GM19372 (cell line): ENCODE data around the gene CDH4.

Source experiments
- ATAC-seq: cut with Tn5 transposase; IDR thresholded peaks from one replicate; pipeline ENCODE4 v1.9.1; 2021; ENCODE audit warnings: mild to moderate bottlenecking, low read depth, moderate library complexity; ENCODE audit not compliant: unreplicated experiment

The CDH4 gene

GRCh38 chr20:61690993-61691838, 439.2 kb downstream of the CDH4 start:
- ATAC-seq = no peak

GRCh38 chr20:61691978-61692377, 439.9 kb downstream of the CDH4 start:
- no peak for ATAC-seq

DNA sequence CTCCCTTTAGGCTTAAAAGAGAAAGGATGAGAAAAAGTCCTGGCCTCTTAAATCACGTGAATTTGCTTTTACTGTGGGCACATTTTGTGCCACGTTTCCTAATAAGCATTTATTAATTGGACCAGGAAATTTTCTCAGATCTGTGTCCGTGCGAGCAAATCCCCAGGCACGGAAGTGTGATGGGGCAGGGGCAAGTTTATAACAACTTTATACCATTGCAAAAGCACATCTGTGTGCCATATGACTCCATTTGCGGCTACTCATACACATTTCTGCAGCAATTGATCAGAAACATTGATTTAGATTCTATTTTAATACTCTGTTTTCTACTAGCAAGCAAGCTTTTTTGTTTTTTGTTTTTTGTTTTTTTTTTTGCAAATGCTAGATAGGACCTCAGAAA, 440.4 kb downstream of the CDH4 start:
- ATAC-seq = no peak

GRCh38 chr20:61693055-61693600, 441.1 kb downstream of the CDH4 start:
- no peak for ATAC-seq

DNA sequence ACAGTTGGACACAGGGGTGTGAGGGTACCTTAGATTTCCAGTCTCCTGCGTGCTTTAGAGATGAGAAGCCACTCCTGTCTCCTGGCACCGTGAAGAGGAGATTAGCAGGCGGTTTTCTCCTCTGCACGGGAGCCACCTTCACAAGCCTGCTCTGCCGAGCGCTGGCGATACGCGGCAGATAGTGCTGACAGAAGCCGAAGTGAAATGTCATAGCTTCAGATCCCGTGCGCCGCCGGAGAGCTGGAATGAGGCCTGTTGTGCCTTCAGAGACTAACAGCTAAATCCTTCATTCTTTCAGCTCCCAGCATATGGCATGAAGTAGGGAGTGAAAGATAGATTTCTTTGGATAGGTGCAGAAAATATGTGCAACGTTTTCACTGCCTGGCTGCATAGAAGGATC, 442.6 kb downstream of the CDH4 start:
- ATAC-seq = no peak

DNA sequence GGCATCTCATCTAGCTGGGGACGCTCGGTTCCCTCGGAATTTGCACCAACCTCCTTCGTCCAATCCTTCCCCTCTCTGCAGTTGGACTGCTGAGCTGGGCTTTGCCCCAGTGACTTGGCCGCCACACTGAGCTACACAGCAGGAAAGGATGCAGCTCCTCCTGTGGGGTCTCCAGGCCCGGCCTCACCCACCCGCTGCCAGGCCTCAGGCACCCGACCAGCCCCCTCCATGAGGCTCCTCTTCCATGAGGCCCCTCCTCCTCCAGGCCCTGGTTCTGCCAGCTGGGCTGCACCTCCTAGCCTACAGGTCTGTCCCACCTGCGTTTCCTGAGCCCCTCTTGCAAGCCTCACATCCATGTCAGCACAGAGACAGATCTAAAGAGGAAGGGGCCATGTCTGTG, 443.7 kb downstream of the CDH4 start:
- no peak for ATAC-seq

DNA sequence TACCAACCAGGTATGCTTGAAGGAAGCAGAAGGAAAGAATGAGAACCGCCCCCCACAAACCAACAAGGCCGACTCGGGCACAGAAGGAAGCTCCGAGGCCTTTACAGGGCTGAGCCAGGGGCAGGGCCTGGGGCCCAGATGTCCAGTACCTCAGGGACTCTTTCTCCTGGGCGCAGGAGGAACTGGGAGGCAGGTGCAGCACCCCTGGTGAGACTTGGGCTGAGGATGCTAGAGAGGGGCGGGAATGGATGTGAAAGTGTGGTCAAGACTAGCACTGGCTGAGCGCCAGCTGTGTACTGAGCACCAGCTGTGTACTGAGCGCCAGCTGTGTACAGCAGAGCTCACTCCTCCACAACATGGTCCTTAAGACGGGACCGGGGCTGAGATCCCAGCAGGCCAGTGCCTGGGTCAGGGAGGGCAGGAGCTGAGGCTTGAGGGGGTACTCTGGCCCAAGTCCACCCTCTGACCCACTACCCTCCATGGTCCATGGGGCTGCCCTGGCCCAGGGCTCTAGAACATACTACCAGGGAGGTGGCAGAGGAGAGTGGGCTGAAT, 444.2 kb downstream of the CDH4 start:
- ATAC-seq = no peak

GRCh38 chr20:61697666-61698597, 445.9 kb downstream of the CDH4 start:
- ATAC-seq = no peak

DNA sequence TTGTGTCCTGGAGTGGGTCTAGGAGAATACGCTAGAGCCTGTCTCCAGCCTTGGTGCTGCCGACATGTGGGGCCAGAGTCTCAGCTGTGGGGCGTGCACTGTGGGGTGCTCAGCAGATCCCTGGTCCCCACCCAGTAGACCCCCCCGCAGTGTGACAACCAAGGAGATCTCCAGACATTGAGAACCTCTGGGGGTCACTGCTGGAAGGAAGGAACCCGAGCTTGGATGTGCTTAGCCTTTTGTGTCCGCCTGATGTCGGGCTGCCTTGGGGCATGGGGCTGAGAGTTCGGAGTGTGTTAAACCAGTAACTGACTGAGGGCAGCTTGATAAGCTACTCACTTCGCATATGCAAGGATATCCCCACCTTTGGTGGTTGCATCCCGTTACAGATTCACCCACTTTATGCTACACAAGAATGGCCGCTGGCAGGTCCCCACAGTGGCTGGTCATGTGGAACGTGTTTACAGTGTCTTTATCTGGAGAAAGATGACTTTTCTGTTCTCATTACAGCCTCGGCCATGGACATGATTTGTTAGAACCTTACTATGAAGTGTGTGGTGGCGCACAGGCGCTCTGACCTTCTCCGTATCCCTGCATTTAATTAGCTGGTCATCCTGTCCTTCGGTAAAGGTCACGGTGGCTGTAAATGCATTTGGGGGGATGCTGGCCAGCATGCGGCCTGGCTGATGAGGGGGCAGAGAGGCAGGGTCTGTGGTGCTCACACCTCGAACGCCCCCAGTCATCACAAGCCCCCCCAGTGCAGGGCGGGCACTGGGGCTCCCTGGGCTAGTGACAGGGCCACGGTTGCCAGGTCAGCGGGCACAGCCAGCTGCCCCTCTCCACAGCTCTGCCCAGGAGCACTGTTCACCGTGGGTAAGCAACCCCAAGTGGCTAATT, 446.8 kb downstream of the CDH4 start:
- no peak for ATAC-seq

GRCh38 chr20:61699495-61700374, 447.7 kb downstream of the CDH4 start:
- no peak for ATAC-seq

DNA sequence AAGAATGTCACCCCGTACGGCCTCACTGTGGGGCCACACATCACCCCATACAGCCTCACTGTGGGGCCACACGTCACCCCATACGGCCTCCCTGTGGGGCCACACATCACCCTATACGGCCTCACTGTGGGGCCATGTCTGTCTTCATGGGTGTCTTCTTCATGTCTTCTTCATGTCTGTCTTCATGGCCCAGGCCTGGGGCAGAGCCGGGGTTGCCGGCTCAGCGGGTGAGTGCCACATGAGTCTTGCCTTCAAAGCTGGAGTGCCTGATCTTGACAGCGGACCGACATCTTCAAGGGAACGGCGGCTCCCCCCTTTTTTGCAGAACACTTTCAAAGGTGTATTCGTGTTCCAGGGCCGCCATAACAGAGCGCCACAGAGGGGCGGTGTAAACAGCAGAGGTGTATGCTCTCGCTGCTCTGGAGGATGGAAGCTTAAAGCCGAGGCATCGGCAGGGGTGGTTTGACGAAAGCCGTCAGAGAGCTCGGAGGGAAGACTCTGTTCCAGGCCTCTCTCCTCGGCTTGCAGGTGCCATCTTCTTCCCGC, 448.6 kb downstream of the CDH4 start:
- ATAC-seq = no peak

- ATAC-seq = no peak
Measured at GRCh38 chr20:61701401-61701800, 449.3 kb downstream of the CDH4 start.

GRCh38 chr20:61701802-61702201, 449.7 kb downstream of the CDH4 start:
- no peak for ATAC-seq

GRCh38 chr20:61702246-61702645, 450.2 kb downstream of the CDH4 start:
- no peak for ATAC-seq

DNA sequence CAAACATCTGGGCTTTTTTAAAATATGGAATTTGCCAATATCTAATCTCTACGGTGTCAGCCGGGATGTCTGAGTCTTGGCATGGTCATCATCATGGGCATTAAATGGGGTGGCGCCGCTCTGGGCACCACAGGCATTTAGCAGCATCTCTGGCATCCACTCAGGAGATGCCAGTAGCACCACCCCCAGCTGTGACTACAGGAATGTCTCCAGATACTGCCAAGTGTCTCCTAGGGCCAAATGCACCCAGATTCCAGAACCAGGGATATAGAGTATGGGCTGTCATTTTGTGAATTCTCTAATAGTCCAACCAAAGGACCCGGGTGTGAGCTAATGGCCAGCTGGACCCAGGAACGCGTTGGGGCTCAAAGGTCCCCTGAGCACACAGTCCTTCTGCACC, 452.6 kb downstream of the CDH4 start:
- ATAC-seq = no peak

DNA sequence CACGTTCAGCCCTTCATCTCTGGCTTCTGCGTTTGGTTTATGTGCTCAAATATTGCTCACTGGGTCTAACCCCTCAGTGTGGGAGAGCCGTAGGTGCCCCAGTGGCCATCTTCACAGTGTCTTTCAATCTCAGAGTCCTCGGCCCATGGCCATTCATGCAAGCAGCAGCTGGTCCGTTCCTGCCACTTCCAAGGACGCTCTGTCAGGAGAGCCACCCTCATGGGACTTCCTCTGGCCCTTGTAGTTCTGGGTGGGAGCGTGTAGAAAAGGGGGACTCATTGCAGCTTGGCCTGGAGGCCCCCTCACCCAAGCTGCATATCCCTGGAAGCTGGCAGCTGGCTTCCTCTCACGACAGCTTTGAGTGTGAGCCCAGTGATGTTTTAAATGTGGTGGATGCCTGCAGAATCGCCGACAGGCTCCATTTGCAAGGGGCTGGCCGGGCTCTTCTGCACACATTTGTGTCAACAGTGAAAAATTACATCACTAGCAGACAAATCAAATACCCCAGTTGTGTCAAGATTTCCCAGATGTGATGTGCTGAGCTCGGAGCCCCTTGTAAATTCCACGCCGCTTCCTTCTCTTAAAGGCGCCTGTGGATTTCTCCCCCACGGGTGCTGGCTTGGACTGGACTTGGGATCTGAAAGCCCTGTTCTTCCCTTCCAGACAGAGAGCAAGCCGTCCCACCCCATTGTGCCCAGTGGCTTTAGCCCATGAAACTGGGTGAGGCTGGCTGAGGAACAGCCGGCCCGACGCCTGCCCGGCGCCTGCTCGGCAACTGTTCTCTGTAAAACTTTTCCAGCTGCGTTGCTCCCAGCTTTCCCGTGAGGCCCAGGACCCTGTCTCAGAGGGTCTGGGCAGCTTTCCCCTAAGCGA, 453.6 kb downstream of the CDH4 start:
- no peak for ATAC-seq

DNA sequence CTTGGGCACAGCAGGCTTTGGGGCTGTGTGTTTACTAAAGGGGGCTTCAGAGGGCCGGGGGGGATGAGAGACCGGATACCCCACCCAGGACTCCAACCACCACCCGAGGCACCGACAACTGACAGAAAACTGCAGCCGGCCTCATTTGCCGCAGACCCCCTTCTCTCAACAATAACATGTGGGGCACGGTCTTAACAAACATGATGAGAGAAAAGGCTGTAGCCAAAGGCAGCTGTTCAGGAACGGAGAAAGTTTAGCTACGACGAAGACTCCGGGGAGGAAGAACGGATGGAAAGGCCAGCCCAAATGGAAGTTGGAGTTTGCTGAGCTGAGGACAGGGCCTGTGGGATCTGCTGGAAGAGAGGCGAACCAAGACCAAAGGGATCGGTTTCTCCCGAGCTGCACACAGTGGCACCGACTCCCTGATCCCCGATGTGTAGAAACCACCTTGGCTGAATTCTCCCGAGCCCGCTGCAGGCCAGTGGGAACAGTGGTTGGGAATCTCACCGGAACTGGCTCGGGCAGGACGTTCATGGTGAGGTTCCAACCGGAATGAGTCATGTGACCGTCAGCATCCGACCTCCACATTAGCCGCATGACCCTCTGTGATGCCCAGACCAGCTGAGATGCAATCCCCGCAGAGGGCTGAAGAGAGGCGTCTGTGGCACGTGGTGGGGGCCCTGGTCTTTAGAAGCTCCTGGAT, 454.3 kb downstream of the CDH4 start:
- ATAC-seq = no peak
